Measurements from ENCODE around the gene POLR3C. TPM values are rescaled to one million over a fixed set of nuclear protein-coding genes. Genes with fewer than 3 reads are reported as not detected.

POLR3C gene
- total and polyA plus RNA-seq, 2 of the 13 experiments (the other 11 are each of a cell fraction or from before 2014, with no cell fraction given): 15.5 to 24.3 TPM

DNA sequence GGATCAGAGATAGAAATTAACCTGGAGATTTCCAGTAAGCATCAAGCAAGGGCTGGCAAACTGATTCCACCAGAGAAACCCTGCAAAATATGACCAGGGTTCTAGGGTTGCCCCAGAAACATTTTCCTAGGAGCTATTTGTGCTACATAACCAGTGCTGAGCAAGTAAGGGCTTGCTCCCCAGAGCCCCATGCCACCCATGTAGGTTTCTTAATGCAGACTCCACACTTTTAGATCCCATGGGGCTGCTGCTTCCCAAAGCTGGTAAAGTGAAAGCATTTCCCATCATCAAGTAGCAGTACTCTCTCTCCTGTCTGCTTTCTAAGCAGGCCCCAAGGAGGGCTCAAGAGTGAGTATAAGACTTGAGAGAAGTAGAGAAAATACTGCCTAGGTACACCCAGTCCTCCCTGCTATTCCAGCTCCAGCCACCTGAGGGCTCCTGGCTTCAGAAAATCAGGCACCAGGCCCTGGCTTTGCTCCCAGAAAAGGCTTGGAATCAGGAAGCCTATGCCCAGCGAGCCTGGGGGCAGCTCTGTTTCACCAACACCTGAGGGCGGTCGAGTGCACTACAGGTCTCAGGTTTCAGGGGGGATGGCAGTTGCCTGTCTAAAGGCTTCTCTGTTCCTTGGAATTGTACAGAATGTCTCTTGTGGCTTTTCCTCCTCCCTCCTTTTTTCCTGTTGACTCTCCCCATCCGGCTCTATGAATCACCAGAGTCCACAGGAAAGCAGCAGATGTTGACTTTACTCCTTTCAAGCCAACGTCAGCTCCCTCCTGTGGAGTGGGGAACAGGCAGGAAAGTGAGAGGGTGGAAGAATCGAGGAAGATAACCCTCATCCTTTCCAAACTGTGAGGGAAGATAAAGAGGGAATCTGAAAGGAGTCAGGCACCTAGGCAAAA lies 67.8 kb downstream of the POLR3C start (continued):
- TF ChIP-seq, protein P1, sequence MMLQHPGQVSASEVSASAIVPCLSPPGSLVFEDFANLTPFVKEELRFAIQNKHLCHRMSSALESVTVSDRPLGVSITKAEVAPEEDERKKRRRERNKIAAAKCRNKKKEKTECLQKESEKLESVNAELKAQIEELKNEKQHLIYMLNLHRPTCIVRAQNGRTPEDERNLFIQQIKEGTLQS (CRISPR knock-in tag; IDR thresholded peaks at IDR 0.05): peak; percentile 85
- TF ChIP-seq CSRNP1 (CRISPR knock-in tag; IDR thresholded peaks at IDR 0.05) (peak; percentile 37; the same call in 1 of the 2 replicates), ZNF564 (CRISPR knock-in tag; IDR thresholded peaks at IDR 0.05) (0 out of 2 replicates have a peak, but pooled peaks have one; percentile 57), HCFC1 (IDR thresholded peaks at IDR 0.05; ENCODE audit: low read depth, low read length) (no peak), SPEN (CRISPR knock-in tag; IDR thresholded peaks at IDR 0.05; ENCODE audit: low read depth) (peak; percentile 74; the same call in 1 of the 2 replicates), ZGPAT (CRISPR knock-in tag; IDR thresholded peaks at IDR 0.05) (peak; percentile 80), ZBTB1 (CRISPR knock-in tag; IDR thresholded peaks at IDR 0.05; ENCODE audit: borderline replicate concordance) (no peak), FOSL1 (CRISPR knock-in tag; IDR thresholded peaks at IDR 0.05; ENCODE audit: borderline replicate concordance) (peak; percentile 83; the same call in 1 of the 2 replicates), EP300 (IDR thresholded peaks at IDR 0.05; ENCODE audit: low read depth in 2 of 2, low read length in 2 of 2) (peak in 1 of 2 experiments; percentile 90; a peak in 2 of 4 replicates), EP300 (CRISPR knock-in tag; IDR thresholded peaks at IDR 0.05; ENCODE audit: borderline replicate concordance) (peak; percentile 91), ZNF614 (CRISPR knock-in tag; IDR thresholded peaks at IDR 0.05; ENCODE audit: borderline replicate concordance) (peak; percentile 73), ZNF557 (CRISPR knock-in tag; IDR thresholded peaks at IDR 0.05) (0 out of 2 replicates have a peak, but pooled peaks have one; percentile 47), ZNF652 (CRISPR knock-in tag; IDR thresholded peaks at IDR 0.05; ENCODE audit: borderline replicate concordance, low read depth) (no peak), BRD4 (CRISPR knock-in tag; IDR thresholded peaks at IDR 0.05) (0 out of 2 replicates have a peak, but pooled peaks have one; percentile 59), RELA (CRISPR knock-in tag; IDR thresholded peaks at IDR 0.05) (0 out of 2 replicates have a peak, but pooled peaks have one; percentile 23), AGO2 (optimal IDR thresholded peaks at IDR 0.05; ENCODE audit: low read depth, low read length) (no peak), POLR2AphosphoS2 (IDR thresholded peaks at IDR 0.05; ENCODE audit: low read depth, low read length) (no peak), PRMT3 (CRISPR knock-in tag; IDR thresholded peaks at IDR 0.05; ENCODE audit: borderline replicate concordance, low read depth) (peak; percentile 69; the same call in 1 of the 2 replicates), ZBTB8A (CRISPR knock-in tag; IDR thresholded peaks at IDR 0.05; ENCODE audit: borderline replicate concordance, low read depth) (no peak), SOX5 (CRISPR knock-in tag; IDR thresholded peaks at IDR 0.05; ENCODE audit: borderline replicate concordance) (peak; percentile 69; the same call in 1 of the 2 replicates)
- TF ChIP-seq, protein P2, sequence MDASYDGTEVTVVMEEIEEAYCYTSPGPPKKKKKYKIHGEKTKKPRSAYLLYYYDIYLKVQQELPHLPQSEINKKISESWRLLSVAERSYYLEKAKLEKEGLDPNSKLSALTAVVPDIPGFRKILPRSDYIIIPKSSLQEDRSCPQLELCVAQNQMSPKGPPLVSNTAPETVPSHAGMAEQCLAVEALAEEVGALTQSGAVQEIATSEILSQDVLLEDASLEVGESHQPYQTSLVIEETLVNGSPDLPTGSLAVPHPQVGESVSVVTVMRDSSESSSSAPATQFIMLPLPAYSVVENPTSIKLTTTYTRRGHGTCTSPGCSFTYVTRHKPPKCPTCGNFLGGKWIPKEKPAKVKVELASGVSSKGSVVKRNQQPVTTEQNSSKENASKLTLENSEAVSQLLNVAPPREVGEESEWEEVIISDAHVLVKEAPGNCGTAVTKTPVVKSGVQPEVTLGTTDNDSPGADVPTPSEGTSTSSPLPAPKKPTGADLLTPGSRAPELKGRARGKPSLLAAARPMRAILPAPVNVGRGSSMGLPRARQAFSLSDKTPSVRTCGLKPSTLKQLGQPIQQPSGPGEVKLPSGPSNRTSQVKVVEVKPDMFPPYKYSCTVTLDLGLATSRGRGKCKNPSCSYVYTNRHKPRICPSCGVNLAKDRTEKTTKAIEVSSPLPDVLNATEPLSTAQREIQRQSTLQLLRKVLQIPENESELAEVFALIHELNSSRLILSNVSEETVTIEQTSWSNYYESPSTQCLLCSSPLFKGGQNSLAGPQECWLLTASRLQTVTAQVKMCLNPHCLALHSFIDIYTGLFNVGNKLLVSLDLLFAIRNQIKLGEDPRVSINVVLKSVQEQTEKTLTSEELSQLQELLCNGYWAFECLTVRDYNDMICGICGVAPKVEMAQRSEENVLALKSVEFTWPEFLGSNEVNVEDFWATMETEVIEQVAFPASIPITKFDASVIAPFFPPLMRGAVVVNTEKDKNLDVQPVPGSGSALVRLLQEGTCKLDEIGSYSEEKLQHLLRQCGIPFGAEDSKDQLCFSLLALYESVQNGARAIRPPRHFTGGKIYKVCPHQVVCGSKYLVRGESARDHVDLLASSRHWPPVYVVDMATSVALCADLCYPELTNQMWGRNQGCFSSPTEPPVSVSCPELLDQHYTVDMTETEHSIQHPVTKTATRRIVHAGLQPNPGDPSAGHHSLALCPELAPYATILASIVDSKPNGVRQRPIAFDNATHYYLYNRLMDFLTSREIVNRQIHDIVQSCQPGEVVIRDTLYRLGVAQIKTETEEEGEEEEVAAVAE (CRISPR knock-in tag; IDR thresholded peaks at IDR 0.05; ENCODE audit: borderline replicate concordance): no peak; the same call in 1 of the 2 replicates
